CD4-positive, alpha-beta T cell treated with Interferon alpha-2 for 1 hour (primary cell): ENCODE data around the gene STPG1.

Experiments used
- DNase-seq, 2 donors: peaks; one replicate each; pipeline ENCODE4 v3.0.0-alpha.2; 2020 to 2022

Gene STPG1

GRCh38 chr1:24364975-24365678 is 48.5 kb downstream of the STPG1 start:
- DNase-seq, result peak; percentile 14 to 49

DNA sequence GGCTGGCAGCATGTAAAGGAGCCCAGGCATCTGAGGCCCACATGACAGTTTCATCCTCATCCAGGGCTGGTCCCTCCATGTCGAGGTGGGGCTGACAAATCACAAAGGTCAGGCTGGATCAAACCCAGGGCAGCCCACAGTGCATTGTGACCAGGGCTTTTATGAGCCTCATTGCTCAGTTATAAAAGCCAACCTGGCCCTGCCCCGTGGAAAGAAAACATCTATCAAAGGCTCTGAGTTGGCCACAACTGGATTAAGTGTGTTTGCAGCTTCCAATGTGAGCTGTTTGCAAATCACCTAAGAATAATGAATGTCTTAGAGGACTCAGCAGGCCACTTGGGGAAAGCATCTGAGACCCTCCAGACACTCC is 49.0 kb downstream of the STPG1 start:
- DNase-seq, result no peak

GRCh38 chr1:24363994-24364393 is 49.6 kb downstream of the STPG1 start:
- no peak for DNase-seq

DNA sequence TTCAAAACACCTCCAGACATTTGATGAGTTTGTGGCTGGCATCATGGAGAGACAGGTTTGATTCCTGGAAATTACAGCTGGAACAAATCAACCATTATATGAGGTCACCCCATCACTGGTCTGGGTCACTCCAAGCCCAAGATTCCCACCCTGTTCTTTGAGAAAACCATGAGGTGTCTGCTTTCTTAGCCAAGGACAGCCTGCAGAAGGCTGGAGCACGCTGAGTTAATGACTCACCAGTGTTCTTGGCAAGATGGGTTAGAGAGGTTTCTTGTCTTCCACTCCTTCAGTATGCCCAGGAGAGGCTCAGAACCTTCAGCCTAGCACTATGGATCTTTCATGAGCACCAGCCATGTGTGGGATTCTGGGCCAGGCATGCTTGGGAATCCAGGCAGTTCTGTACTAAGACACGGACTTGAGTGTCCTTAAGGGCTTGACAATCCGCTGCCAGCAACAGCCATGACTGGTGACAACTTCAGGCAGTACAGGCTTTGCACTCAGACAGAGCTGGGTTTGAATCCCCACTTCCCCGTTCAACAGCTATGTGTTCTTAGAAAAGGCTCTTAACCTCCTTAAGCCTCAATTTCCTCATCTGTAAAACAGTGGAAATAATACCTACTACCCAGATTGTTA is 50.5 kb downstream of the STPG1 start:
- no peak for DNase-seq

DNA sequence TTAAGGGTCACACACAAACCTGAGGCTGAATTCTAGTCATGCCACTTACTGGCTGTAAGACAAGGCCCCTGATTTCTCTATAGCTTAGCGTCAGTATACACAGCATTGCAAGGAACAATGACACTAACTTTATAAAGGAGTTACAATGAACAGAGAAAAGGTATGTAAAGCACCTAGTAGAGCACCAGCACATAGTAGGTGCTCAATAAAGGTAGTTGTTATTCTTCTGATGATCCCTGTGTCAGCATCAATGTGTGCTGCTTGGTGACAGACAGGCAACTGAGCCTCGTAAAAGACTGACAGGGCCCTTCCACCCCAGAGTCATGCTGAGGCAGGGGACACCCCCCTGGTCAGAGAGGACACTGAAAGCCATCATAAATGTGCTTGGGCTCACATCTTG is 51.2 kb downstream of the STPG1 start:
- no peak for DNase-seq

GRCh38 chr1:24361811-24362210 is 51.8 kb downstream of the STPG1 start:
- no peak for DNase-seq

DNA sequence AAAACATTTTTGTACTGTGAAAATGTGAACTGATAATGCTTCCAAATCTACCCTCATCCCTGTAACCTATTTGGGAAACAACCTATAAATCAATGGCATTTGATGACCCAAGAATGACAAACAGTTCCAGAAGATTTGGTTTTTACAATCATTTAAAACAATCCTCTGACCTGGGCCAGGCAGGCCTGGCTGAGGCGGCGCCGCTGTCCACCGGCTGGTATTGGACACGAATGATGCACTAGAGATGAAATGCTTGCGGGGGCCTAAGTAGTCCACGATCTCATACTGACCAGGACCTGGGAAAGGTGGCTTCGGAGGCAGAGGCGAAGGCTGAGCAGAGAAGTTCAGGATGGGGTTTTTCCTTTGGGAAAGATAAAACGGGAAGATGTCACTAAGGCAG is 52.9 kb downstream of the STPG1 start:
- DNase-seq, result no peak

DNA sequence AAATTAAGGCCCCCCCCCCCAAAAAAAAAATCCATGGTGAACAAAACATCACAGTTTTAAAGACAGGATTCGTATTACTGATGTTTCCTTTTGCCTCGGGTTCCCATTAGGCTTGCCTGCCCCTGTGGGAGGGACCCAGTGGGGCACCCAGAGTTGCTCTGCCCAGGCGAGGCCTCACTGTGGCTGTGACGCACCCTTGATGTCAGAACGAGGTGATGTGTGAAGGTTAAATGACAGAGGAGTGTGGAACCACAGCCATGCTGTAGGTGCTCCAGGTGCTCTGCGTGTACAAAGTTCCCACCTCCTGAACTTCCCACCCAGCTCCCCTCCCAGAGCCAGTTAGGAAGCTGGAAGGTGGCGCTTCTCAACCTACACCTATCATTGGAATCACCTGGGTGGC is 56.5 kb downstream of the STPG1 start:
- no peak for DNase-seq

DNA sequence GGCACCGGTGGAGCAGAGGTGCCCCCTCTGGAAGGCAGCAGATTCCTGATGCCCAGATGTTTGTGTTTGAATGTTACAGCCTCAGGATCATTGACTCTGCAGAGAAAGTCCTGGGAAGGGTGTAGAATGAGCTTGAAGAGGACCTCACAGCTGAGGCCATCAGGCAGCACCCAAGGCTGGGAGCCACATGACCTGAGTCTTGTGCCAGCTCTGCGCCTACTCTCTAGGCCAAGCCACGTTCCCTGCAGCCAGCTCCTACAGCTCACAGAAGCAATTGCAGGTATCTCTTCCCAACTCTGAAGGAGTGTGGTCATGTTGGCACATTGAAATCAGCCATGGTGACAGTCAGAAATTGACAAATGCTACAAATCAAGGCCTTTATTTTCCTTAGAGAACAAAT is 58.1 kb downstream of the STPG1 start:
- DNase-seq, result no peak

DNA sequence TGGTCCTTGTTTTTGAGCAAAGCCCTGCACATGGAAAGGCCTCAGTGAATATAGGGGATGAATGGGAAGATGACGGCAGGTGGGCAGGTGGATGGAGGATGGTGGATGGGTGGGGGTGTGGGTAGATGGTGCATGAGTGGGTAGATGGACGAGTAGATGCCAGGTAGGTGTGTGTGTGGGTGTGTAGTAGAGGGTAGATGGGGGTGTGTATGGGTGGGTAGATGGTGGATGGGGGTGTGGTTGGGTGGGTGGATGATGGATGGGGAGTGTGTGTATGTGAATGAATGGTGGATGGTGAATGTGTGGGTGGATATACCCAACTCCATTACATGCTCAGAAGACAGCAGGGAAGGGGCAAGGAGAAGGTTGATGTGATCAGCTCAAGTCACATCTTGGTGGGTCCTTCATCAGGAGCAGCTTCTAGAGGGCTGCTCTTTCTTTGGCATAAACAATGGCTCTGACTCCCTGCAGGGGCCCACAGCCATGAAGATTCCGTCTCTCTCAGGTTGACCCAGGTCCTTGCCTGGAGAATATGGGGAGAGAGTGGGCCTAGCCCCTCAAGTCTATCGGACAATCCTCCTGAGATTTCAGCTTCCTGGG is 60.2 kb downstream of the STPG1 start:
- DNase-seq, result no peak

DNA sequence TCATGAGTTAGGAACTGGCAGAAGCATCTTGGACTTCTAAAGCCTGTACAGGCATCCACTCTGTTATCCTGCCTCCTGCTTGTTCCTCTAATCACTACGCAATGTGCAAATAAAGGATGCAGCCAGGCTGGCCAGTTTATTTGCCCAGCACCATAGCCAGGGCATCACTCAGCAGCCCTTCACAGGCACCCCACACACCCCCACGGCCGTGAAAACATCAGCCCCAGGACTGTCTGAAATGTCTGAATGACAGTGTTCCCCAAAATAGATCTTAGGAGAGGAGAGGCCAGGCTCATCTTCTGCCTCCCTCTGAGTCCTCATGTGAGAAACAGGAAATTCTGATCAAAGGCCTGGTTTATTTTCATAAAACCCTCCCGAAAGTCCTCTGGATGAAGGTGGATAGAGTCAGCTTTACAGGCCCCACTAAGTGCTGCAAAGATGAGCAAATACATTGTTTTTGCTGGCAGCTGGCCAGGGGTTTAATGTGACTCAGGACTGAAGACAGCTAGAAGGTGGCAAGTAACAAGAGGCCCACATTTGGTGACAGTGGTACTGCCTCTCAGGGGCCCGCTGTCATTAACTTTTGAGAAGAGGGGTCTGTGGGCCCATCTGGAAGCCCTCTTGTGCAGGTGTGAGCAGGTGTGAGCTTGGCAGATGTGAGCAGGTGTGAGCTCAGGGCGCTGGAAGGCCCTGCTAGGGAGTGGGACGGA is 61.5 kb downstream of the STPG1 start:
- DNase-seq, result no peak

GRCh38 chr1:24351247-24351646 is 62.3 kb downstream of the STPG1 start:
- no peak for DNase-seq

- DNase-seq, result no peak
These were observed 63.7 kb downstream of the STPG1 start for GRCh38 chr1:24349891-24350290.

DNA sequence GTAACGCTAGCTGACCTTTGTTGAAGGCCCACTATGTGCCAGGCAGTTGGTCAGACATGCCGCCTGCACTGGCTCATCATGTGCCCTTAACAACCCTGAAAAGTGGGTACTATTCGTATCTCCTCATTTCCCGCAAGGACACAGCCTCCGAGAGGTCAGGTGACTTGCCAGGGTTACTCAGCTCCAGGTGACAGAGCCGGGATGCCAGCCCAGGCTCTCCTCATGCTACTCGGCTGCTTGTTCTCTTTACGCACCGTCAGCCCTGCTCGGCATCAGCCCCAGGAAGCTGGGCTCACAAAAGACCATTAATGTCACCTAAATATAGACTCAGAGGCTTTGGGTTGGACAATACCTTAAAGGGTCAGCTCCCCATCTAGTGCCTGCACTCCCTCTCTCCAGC is 65.4 kb downstream of the STPG1 start:
- DNase-seq, result no peak

- no peak for DNase-seq
These were observed 66.2 kb downstream of the STPG1 start for GRCh38 chr1:24347159-24347934.

- DNase-seq, result no peak
These were observed 68.2 kb downstream of the STPG1 start for GRCh38 chr1:24345334-24345733.

DNA sequence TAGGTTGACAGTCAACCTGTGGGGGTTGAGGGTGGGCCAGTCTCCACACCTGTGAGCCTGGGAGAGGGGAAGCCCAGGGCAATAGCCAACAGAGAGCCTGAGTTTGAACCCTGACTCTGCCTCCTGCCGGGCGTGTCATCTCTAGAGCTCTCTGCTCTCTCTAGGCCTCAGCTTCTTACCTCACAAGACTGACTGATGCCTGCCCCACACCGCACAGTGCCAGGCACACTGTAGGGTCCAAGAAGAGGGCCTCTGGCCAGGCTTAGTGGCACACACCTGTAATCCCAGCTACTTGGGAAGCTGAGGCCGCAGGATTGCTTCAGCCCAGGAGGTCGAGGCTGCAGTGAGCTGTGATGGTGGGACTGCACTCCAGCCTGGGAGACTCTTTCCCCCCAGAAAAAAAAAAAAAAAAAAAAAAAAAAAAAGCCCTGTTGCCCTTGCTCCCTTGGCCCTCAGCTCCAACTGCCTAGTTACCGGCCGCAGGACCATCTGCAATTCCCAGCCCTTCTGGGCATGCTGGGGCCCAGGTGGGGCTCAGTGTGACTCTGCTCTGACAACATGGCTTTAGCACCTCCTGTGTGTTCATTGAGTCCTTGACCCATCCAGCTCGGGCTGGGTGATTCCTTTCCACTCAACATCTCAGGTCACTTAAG is 69.4 kb downstream of the STPG1 start:
- no peak for DNase-seq

DNA sequence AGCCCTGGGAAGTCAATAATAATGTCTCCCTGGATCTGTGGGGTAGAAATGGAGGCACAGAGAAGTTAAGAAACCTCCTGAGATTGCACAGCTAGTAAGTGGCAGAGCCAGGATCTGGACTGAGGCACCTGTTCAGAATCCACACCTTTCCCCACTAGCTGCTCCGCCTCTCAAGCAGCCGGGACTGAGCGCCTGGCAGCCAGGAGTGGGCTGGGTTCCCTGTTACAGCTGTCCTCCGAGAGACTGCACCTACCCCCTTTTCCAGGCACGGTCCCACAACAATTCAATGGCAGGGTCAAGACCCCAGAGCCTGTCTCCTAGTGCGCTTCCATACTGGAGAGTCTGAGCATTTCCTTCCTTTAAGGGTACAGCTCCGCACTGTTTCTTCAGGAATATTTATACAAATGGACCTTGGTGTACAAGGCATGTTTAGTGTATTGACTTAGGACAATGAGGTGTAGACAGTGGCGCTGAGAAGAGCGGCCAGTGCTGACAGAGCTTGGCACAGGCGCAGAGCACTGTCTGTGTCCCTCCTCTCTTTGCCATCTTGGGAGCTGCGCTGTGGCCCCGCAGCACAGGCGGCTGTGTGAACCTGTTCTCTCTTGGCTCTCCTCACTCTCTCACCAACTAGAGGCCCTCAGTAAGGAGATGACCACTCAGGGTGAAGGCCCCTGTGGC is 70.0 kb downstream of the STPG1 start:
- no peak for DNase-seq

DNA sequence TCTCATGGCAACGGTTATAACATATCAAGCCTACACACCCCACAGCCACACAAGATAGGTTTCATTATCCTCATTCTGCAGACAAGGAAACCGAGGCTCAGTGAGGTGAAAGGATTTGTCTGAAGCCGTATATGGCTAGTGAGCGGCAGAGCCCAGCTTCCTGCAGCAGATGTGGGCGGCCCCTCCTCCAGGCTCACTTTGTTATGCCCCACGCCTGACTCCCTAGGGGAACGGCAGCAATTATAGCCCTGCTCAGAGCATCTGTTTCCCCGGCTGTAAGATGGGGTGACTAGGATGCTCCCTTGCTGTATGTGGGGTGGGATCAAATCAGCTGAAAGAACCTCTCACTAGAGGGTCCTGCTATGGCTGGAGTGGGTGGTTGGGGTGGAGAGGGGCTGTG is 72.3 kb downstream of the STPG1 start:
- no peak for DNase-seq

GRCh38 chr1:24340770-24341169 is 72.8 kb downstream of the STPG1 start:
- DNase-seq, result no peak

- DNase-seq, result no peak
These were observed 73.6 kb downstream of the STPG1 start for GRCh38 chr1:24339996-24340395.

GRCh38 chr1:24338447-24338846 is 75.1 kb downstream of the STPG1 start:
- no peak for DNase-seq
